Measurements from ENCODE around the gene CCDC170. TPM values are rescaled to one million over a fixed set of nuclear protein-coding genes. Genes with fewer than 3 reads are reported as not detected.

Gene CCDC170
- total and polyA plus RNA-seq, 4 donors: 0.05 to 5.4 (median 1.1) TPM

GRCh38 chr6:151641028-151641427 is 147.2 kb downstream of the CCDC170 start:
- Histone ChIP-seq H3K36me3 (ENCODE audit: control insufficient read depth in 1 of 2, insufficient read depth in 2 of 2, low read length in 1 of 2) (no peaks in the 10 kb centered on the region), H3K4me3 (ENCODE audit: low read length in 2 of 2) (no peak overlapping the region), H3K9me3 (ENCODE audit: control insufficient read depth, low read length) (peaks cover 2% of the 10 kb centered on the region), H3K4me1 (ENCODE audit: control insufficient read depth in 1 of 2, insufficient read depth in 2 of 2, low read length in 2 of 2) (no peaks in the 10 kb centered on the region), H3K27ac (ENCODE audit: low read depth in 1 of 2, low read length in 2 of 2) (no peak overlapping the region), H3K27me3 (ENCODE audit: control insufficient read depth in 1 of 2, insufficient read depth in 2 of 2, low read length in 1 of 2) (no peaks in the 10 kb centered on the region)
- ATAC-seq (ENCODE audit: low FRiP score) (no peak), DNase-seq (no peak)
- 76 to 81% methylated on average over 3 of the region's 3 CpGs for WGBS, 2 donors
- intact Hi-C loops (cut with DNase I): no loop called here

- Histone ChIP-seq H3K4me1 (ENCODE audit: control insufficient read depth in 1 of 2, insufficient read depth in 2 of 2, low read length in 2 of 2) (no peaks in the 10 kb centered on the region), H3K9me3 (ENCODE audit: control insufficient read depth, low read length) (peaks cover 2% of the 10 kb centered on the region), H3K4me3 (ENCODE audit: low read length in 2 of 2) (no peak overlapping the region), H3K36me3 (ENCODE audit: control insufficient read depth in 1 of 2, insufficient read depth in 2 of 2, low read length in 1 of 2) (no peaks in the 10 kb centered on the region), H3K27ac (ENCODE audit: low read depth in 1 of 2, low read length in 2 of 2) (no peak overlapping the region), H3K27me3 (ENCODE audit: control insufficient read depth in 1 of 2, insufficient read depth in 2 of 2, low read length in 1 of 2) (no peaks in the 10 kb centered on the region)
- intact Hi-C loops (cut with DNase I): no loop called here
- DNase-seq: no peak
- ATAC-seq (ENCODE audit: low FRiP score): no peak
- 60 to 62% methylated on average over 12 of the region's 12 CpGs for WGBS, 2 donors
Measured at GRCh38 chr6:151647976-151648639, 154.3 kb downstream of the CCDC170 start.

GRCh38 chr6:151649835-151650234 is 156.0 kb downstream of the CCDC170 start:
- no peak overlapping the region for H3K27ac ChIP-seq (ENCODE audit: low read depth in 1 of 2, low read length in 2 of 2)
- H3K27me3 ChIP-seq (ENCODE audit: control insufficient read depth in 1 of 2, insufficient read depth in 2 of 2, low read length in 1 of 2): no peaks in the 10 kb centered on the region
- H3K4me3 ChIP-seq (ENCODE audit: low read length in 2 of 2): no peak overlapping the region
- WGBS, 2 donors: 80 to 84% methylated on average over 4 of the region's 4 CpGs
- no peak for ATAC-seq (ENCODE audit: low FRiP score)
- no peaks in the 10 kb centered on the region for H3K4me1 ChIP-seq (ENCODE audit: control insufficient read depth in 1 of 2, insufficient read depth in 2 of 2, low read length in 2 of 2)
- intact Hi-C loops (cut with DNase I): no loop called here
- H3K36me3 ChIP-seq (ENCODE audit: control insufficient read depth in 1 of 2, insufficient read depth in 2 of 2, low read length in 1 of 2): no peaks in the 10 kb centered on the region
- H3K9me3 ChIP-seq (ENCODE audit: control insufficient read depth, low read length): peaks cover 4% of the 10 kb centered on the region
- no peak for DNase-seq

- H3K4me3 ChIP-seq (ENCODE audit: low read length in 2 of 2): no peak overlapping the region
- no peaks in the 10 kb centered on the region for H3K27me3 ChIP-seq (ENCODE audit: control insufficient read depth in 1 of 2, insufficient read depth in 2 of 2, low read length in 1 of 2)
- 92 to 93% methylated on average over 3 of the region's 3 CpGs for WGBS, 2 donors
- no peak overlapping the region for H3K27ac ChIP-seq (ENCODE audit: low read depth in 1 of 2, low read length in 2 of 2)
- no peaks in the 10 kb centered on the region for H3K36me3 ChIP-seq (ENCODE audit: control insufficient read depth in 1 of 2, insufficient read depth in 2 of 2, low read length in 1 of 2)
- no peak for DNase-seq
- H3K9me3 ChIP-seq (ENCODE audit: control insufficient read depth, low read length): peaks cover 5% of the 10 kb centered on the region
- intact Hi-C loops (cut with DNase I): no loop called here
- ATAC-seq (ENCODE audit: low FRiP score): no peak
- no peaks in the 10 kb centered on the region for H3K4me1 ChIP-seq (ENCODE audit: control insufficient read depth in 1 of 2, insufficient read depth in 2 of 2, low read length in 2 of 2)
Measured at GRCh38 chr6:151651639-151652038, 157.8 kb downstream of the CCDC170 start.

GRCh38 chr6:151652325-151652724 is 158.5 kb downstream of the CCDC170 start:
- 25 to 40% methylated on average over 2 of the region's 2 CpGs for WGBS, 2 donors
- Histone ChIP-seq H3K27ac (ENCODE audit: low read depth in 1 of 2, low read length in 2 of 2) (no peak overlapping the region), H3K9me3 (ENCODE audit: control insufficient read depth, low read length) (peaks cover 5% of the 10 kb centered on the region), H3K36me3 (ENCODE audit: control insufficient read depth in 1 of 2, insufficient read depth in 2 of 2, low read length in 1 of 2) (no peaks in the 10 kb centered on the region), H3K4me1 (ENCODE audit: control insufficient read depth in 1 of 2, insufficient read depth in 2 of 2, low read length in 2 of 2) (no peaks in the 10 kb centered on the region), H3K27me3 (ENCODE audit: control insufficient read depth in 1 of 2, insufficient read depth in 2 of 2, low read length in 1 of 2) (no peaks in the 10 kb centered on the region), H3K4me3 (ENCODE audit: low read length in 2 of 2) (no peak overlapping the region)
- intact Hi-C loops (cut with DNase I): no loop called here
- DNase-seq: no peak
- ATAC-seq (ENCODE audit: low FRiP score): no peak

- Histone ChIP-seq H3K27me3 (ENCODE audit: control insufficient read depth in 1 of 2, insufficient read depth in 2 of 2, low read length in 1 of 2) (no peaks in the 10 kb centered on the region), H3K27ac (ENCODE audit: low read depth in 1 of 2, low read length in 2 of 2) (no peak overlapping the region), H3K4me1 (ENCODE audit: control insufficient read depth in 1 of 2, insufficient read depth in 2 of 2, low read length in 2 of 2) (no peaks in the 10 kb centered on the region), H3K4me3 (ENCODE audit: low read length in 2 of 2) (no peak overlapping the region), H3K9me3 (ENCODE audit: control insufficient read depth, low read length) (peaks cover 2% of the 10 kb centered on the region), H3K36me3 (ENCODE audit: control insufficient read depth in 1 of 2, insufficient read depth in 2 of 2, low read length in 1 of 2) (no peaks in the 10 kb centered on the region)
- ATAC-seq (ENCODE audit: low FRiP score): no peak
- intact Hi-C loops (cut with DNase I): no loop called here
- 89 to 90% methylated on average over 2 of the region's 2 CpGs for WGBS, 2 donors
- DNase-seq: no peak
Measured at GRCh38 chr6:151655099-151655498, 161.3 kb downstream of the CCDC170 start.

- Histone ChIP-seq H3K9me3 (ENCODE audit: control insufficient read depth, low read length) (peaks cover 2% of the 10 kb centered on the region), H3K4me1 (ENCODE audit: control insufficient read depth in 1 of 2, insufficient read depth in 2 of 2, low read length in 2 of 2) (no peaks in the 10 kb centered on the region), H3K36me3 (ENCODE audit: control insufficient read depth in 1 of 2, insufficient read depth in 2 of 2, low read length in 1 of 2) (no peaks in the 10 kb centered on the region), H3K27ac (ENCODE audit: low read depth in 1 of 2, low read length in 2 of 2) (no peak overlapping the region), H3K27me3 (ENCODE audit: control insufficient read depth in 1 of 2, insufficient read depth in 2 of 2, low read length in 1 of 2) (no peaks in the 10 kb centered on the region), H3K4me3 (ENCODE audit: low read length in 2 of 2) (no peak overlapping the region)
- WGBS, 2 donors: 76 to 77% methylated on average over 4 of the region's 4 CpGs
- DNase-seq (no peak), ATAC-seq (ENCODE audit: low FRiP score) (no peak)
- intact Hi-C loops (cut with DNase I): no loop called here
Measured at GRCh38 chr6:151656392-151656791, 162.6 kb downstream of the CCDC170 start.

- Histone ChIP-seq H3K4me1 (ENCODE audit: control insufficient read depth in 1 of 2, insufficient read depth in 2 of 2, low read length in 2 of 2) (no peaks in the 10 kb centered on the region), H3K4me3 (ENCODE audit: low read length in 2 of 2) (no peak overlapping the region), H3K27me3 (ENCODE audit: control insufficient read depth in 1 of 2, insufficient read depth in 2 of 2, low read length in 1 of 2) (no peaks in the 10 kb centered on the region), H3K36me3 (ENCODE audit: control insufficient read depth in 1 of 2, insufficient read depth in 2 of 2, low read length in 1 of 2) (no peaks in the 10 kb centered on the region), H3K9me3 (ENCODE audit: control insufficient read depth, low read length) (peaks cover 2% of the 10 kb centered on the region), H3K27ac (ENCODE audit: low read depth in 1 of 2, low read length in 2 of 2) (no peak overlapping the region)
- DNase-seq: no peak
- intact Hi-C loops (cut with DNase I): no loop called here
- no peak for ATAC-seq (ENCODE audit: low FRiP score)
- WGBS, 2 donors: 63 to 67% methylated on average over 4 of the region's 4 CpGs
Measured at GRCh38 chr6:151658091-151658490, 164.3 kb downstream of the CCDC170 start.

GRCh38 chr6:151659212-151659611 is 165.4 kb downstream of the CCDC170 start:
- 67 to 76% methylated on average over 4 of the region's 4 CpGs for WGBS, 2 donors
- intact Hi-C loops (cut with DNase I): no loop called here
- DNase-seq (no peak), ATAC-seq (ENCODE audit: low FRiP score) (no peak)
- Histone ChIP-seq H3K36me3 (ENCODE audit: control insufficient read depth in 1 of 2, insufficient read depth in 2 of 2, low read length in 1 of 2) (no peaks in the 10 kb centered on the region), H3K4me1 (ENCODE audit: control insufficient read depth in 1 of 2, insufficient read depth in 2 of 2, low read length in 2 of 2) (no peaks in the 10 kb centered on the region), H3K27me3 (ENCODE audit: control insufficient read depth in 1 of 2, insufficient read depth in 2 of 2, low read length in 1 of 2) (no peaks in the 10 kb centered on the region), H3K4me3 (ENCODE audit: low read length in 2 of 2) (no peak overlapping the region), H3K9me3 (ENCODE audit: control insufficient read depth, low read length) (peaks cover 2% of the 10 kb centered on the region), H3K27ac (ENCODE audit: low read depth in 1 of 2, low read length in 2 of 2) (no peak overlapping the region)
